Prostate gland (tissue), 2 donors: ENCODE results near the gene MOB3A. TPM values are rescaled to one million over a fixed set of nuclear protein-coding genes. Genes with fewer than 3 reads are reported as not detected.

Experiments
- DNase-seq: peaks from one replicate; pipeline ENCODE4 v3.0.0-alpha.2; 2019; ENCODE audit warnings: low spot score
- H3K27ac ChIP-seq, 2 donors: fragments of 200-600 bp; sonication (generic); 2 replicates each; pipeline ENCODE4 v1.5.1; 2017 to 2019
- H3K27me3 ChIP-seq: fragments of 200-600 bp; sonication (generic); replicated peaks from 2 replicates; pipeline ENCODE4 v1.5.1; 2019; ENCODE audit not compliant: insufficient read depth
- H3K36me3 ChIP-seq, 2 donors: fragments of 200-600 bp; sonication (generic); 1 replicate in 1 of 2; 2 replicates in 1 of 2; pipeline versions ENCODE4 v1.5.1 to v1.8.1; 2017 to 2019
- H3K4me1 ChIP-seq: fragments of 200-600 bp; sonication (generic); replicated peaks from 2 replicates; pipeline ENCODE4 v1.5.1; 2019
- H3K4me3 ChIP-seq, 2 donors: fragments of 200-600 bp; sonication (generic); 2 replicates each; pipeline ENCODE4 v1.5.1; 2017 to 2019
- H3K9me3 ChIP-seq: fragments of 200-600 bp; sonication (generic); 2 replicates; pipeline ENCODE4 v1.5.1; 2017
- POLR2A ChIP-seq: fragments of 450-650 bp; IDR thresholded peaks from one replicate; pipeline ENCODE4 v1.6.1; 2016; ENCODE audit warnings: antibody characterized with exemption, mild to moderate bottlenecking
- POLR2AphosphoS5 ChIP-seq: sonication (generic); formaldehyde crosslinking; IDR thresholded peaks from one replicate; pipeline ENCODE4 v1.6.1; 2017; ENCODE audit warnings: antibody characterized with exemption
- whole genome bisulfite sequencing: methylation state at CpG from one replicate; pipeline ENCODE4 v1.1.5; 2018; 5-methylcytosine and 5-hydroxymethylcytosine counted together
- intact Hi-C: fragments of 100-400 bp; cut with DNase I; formaldehyde crosslinking; loops from one replicate; pipeline ENCODE4 v1.14.2; 2022
- small RNA-seq, 2 donors: library from RNA; depleted of rRNA; stranded (forward); fragments of <200 nt; gene quantifications; one replicate each; pipeline ENCODE3, GENCODE V24; 2016
- total RNA-seq, 2 donors: library from RNA; depleted of rRNA; stranded (reverse); fragments of >200 nt; gene quantifications; one replicate each; pipeline ENCODE4 v1.1.0, GENCODE V29; 2016
- TF ChIP-seq, protein P1 (sequence below), 4 experiments: fragments of 200-600 bp in 2 of 4; fragments of 450-650 bp in 2 of 4; sonication (generic) in 2 of 4; IDR thresholded peaks; 1 replicate in 3 of 4; 2 replicates in 1 of 4; pipeline ENCODE4 v1.5.1; 2016 to 2019; ENCODE audit warnings: antibody characterized with exemption in 4 of 4, mild to moderate bottlenecking in 2 of 4, moderate library complexity in 2 of 4

The MOB3A gene
- total RNA-seq, 2 donors from 2014 or later, result 40.1 to 43.5 TPM

DNA sequence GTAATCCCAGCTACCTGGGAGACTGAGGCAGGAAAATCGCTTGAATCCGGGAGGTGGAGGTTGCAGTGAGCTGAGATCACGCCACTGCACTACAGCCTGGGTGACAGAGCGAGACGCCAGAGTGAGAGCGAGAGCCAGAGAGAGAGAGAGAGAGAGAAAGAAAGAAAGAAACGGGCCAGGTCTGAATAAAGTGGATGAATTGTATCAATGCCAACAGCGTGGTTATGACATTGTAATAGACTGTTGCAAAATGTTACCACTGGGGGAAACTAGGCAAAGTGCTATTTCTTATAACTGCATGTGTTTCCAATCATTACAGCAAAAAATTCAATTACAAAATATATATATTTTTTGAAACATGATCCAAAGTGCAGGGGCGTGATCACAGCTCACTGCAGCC lies 68.8 kb downstream of the MOB3A start:
- Histone ChIP-seq H3K4me3 (no peak overlapping the region), H3K9me3 (no peaks in the 10 kb centered on the region), H3K36me3 (no peaks in the 10 kb centered on the region), H3K4me1 (peaks cover 7% of the 10 kb centered on the region), H3K27ac (peak overlapping the region; percentile 16 to 76), H3K27me3 (no peaks in the 10 kb centered on the region)
- 44% methylated on average over 9 of the region's 9 CpGs for WGBS
- intact Hi-C loops, result no loop called here
- no peak for DNase-seq
- TF ChIP-seq POLR2A, result no peak
- TF ChIP-seq, protein P1, sequence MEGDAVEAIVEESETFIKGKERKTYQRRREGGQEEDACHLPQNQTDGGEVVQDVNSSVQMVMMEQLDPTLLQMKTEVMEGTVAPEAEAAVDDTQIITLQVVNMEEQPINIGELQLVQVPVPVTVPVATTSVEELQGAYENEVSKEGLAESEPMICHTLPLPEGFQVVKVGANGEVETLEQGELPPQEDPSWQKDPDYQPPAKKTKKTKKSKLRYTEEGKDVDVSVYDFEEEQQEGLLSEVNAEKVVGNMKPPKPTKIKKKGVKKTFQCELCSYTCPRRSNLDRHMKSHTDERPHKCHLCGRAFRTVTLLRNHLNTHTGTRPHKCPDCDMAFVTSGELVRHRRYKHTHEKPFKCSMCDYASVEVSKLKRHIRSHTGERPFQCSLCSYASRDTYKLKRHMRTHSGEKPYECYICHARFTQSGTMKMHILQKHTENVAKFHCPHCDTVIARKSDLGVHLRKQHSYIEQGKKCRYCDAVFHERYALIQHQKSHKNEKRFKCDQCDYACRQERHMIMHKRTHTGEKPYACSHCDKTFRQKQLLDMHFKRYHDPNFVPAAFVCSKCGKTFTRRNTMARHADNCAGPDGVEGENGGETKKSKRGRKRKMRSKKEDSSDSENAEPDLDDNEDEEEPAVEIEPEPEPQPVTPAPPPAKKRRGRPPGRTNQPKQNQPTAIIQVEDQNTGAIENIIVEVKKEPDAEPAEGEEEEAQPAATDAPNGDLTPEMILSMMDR (IDR thresholded peaks at IDR 0.05), result peak in 2 of 4 experiments; percentile 9 to 34

DNA sequence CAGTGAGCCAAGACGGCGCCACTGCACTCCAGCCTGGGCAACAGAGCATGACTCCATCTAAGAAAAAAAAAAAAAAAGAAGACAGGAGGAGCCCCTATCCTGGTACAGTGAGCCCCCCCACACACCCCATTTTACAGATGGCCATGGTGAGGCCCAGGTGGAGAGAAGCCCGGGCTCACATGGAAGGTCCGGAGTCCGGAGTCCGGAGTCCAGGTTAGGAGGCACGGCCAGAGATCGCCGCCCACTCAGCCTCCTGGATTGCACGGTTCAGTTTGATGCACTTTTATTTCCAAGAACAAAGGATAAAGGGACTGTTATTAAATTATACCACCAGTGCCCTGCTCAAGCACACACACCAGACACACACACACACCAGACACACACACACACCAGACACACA lies 69.4 kb downstream of the MOB3A start:
- Histone ChIP-seq H3K4me1 (peaks cover 4% of the 10 kb centered on the region), H3K27me3 (no peaks in the 10 kb centered on the region), H3K4me3 (no peak overlapping the region), H3K36me3 (no peaks in the 10 kb centered on the region), H3K9me3 (no peaks in the 10 kb centered on the region), H3K27ac (no peak overlapping the region)
- TF ChIP-seq POLR2AphosphoS5 (no peak), POLR2A (no peak)
- TF ChIP-seq, protein P1 (IDR thresholded peaks at IDR 0.05), result no peak
- intact Hi-C loops, result no loop called here
- no peak for DNase-seq
- WGBS, result 88% methylated on average over 10 of the region's 10 CpGs

DNA sequence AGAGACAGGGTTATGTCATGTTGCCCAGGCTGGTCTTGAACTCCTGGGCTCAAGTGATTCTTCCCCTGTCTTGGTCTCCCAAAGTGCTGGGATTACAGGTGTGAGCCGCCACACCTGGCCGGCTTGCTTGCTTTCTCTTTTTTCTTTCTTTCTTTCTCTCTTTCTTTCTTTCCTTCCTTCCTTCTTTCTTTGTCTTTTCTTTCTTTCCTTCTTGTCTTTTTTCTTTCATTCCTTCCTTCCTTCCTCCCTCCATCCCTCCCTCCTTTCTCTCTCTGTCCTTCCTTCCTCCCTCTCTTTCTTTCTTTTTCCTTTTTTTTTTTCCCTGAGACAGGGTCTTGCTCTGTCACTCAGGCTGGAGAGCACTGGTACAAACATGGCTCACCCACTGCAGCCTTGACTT lies 73.8 kb downstream of the MOB3A start:
- no peaks in the 10 kb centered on the region for H3K36me3 ChIP-seq
- no peaks in the 10 kb centered on the region for H3K27me3 ChIP-seq
- no peak overlapping the region for H3K4me3 ChIP-seq
- H3K4me1 ChIP-seq, result no peaks in the 10 kb centered on the region
- DNase-seq, result no peak
- H3K9me3 ChIP-seq, result no peaks in the 10 kb centered on the region
- no peak overlapping the region for H3K27ac ChIP-seq
- intact Hi-C loops, result no loop called here
- 92% methylated on average over 2 of the region's 2 CpGs for WGBS
- TF ChIP-seq, protein P1 (IDR thresholded peaks at IDR 0.05), result no peak
- no peak for TF ChIP-seq POLR2A
- TF ChIP-seq POLR2AphosphoS5, result no peak

DNA sequence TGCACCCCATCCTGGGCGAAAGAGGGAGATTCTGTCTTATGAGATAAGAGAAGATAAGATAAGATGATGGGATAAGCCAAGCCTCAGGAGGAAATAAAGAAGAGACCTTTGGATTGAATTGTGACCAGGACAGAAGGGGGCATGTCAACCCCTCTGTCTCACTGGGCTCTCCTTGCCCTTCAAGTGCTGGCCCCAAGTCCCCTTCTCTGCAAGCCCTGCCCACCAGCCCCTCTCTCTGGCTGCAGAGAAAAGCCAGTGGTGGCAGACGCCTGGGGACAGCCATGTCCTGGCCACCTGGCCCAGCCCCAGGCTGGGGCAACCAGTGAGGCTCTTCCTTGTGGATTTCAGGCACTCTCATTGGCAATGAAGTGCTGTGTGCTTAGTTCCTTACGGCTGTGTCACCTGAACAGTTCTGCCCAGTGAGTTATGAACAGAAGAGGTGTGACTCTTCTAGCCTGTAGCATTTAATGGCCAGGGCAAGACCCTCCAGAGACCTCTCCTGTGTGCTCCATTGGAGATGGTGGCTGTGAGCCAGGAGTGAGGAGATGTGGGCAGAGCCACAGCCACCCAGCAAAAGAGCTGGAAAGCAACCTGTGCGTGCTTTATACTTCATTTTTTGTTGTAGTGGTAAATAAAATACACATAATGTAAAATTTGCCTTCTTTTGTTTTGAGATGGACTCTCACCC lies 74.5 kb downstream of the MOB3A start:
- no peak for DNase-seq
- TF ChIP-seq POLR2AphosphoS5, result no peak
- TF ChIP-seq, protein P1 (IDR thresholded peaks at IDR 0.05), result no peak
- no peak for TF ChIP-seq POLR2A
- intact Hi-C loops, result no loop called here
- no peak overlapping the region for H3K4me3 ChIP-seq
- no peaks in the 10 kb centered on the region for H3K27me3 ChIP-seq
- no peaks in the 10 kb centered on the region for H3K36me3 ChIP-seq
- H3K27ac ChIP-seq, result no peak overlapping the region
- WGBS, result 67% methylated on average over 3 of the region's 4 CpGs
- H3K4me1 ChIP-seq, result no peaks in the 10 kb centered on the region
- no peaks in the 10 kb centered on the region for H3K9me3 ChIP-seq

Small RNA genes within 50 kb of the gene (small RNA-seq; reads per million reads assigned to genes)
- 0 reads per million in 2 donors for gene AC007136.1

Other genes with a start within 250 kb of the MOB3A start
- 10 to 100 TPM; 29.8 to 59.1 TPM for gene REXO1, start 247.8 kb downstream of the MOB3A start, total RNA-seq
- gene KLF16, start 232.7 kb downstream of the MOB3A start, total RNA-seq, result 10 to 100 TPM in 1 of 2 donors, 1 to 10 TPM in 1; 8.4 to 22.8 TPM
- gene ABHD17A, start 210.8 kb downstream of the MOB3A start, total RNA-seq, result 100 to 1,000 TPM; 131 to 146 TPM
- 10 to 100 TPM; 17.3 to 25.1 TPM for gene ADAT3, start 190.9 kb downstream of the MOB3A start, total RNA-seq
- gene SCAMP4, start 190.9 kb downstream of the MOB3A start, total RNA-seq, result 100 to 1,000 TPM; 161 to 248 TPM
- 100 to 1,000 TPM in 1 of 2 donors, 10 to 100 TPM in 1; 56.5 to 107 TPM for gene CSNK1G2, start 155.2 kb downstream of the MOB3A start, total RNA-seq
- 100 to 1,000 TPM; 116 to 136 TPM for gene BTBD2, start 80.6 kb downstream of the MOB3A start, total RNA-seq
- 100 to 1,000 TPM; 141 to 189 TPM for gene MKNK2, start 45.1 kb downstream of the MOB3A start, total RNA-seq
- 10 to 100 TPM; 11.8 to 50.2 TPM for gene IZUMO4, start 589 bp upstream of the MOB3A start, total RNA-seq
- gene AP3D1, start 55.2 kb upstream of the MOB3A start, total RNA-seq, result 100 to 1,000 TPM; 115 to 178 TPM
- 10 to 100 TPM; 11.2 to 75.0 TPM for gene DOT1L, start 67.6 kb upstream of the MOB3A start, total RNA-seq
- gene PLEKHJ1, start 140.0 kb upstream of the MOB3A start, total RNA-seq, result 10 to 100 TPM; 59.4 to 91.7 TPM
- 100 to 1,000 TPM in 1 of 2 donors, 10 to 100 TPM in 1; 31.9 to 113 TPM for gene SF3A2, start 140.5 kb upstream of the MOB3A start, total RNA-seq
- gene AMH, start 153.0 kb upstream of the MOB3A start, total RNA-seq, result 100 to 1,000 TPM in 1 of 2 donors, under 1 TPM in 1; 0.46 to 160 TPM
- under 1 TPM in 1 of 2 donors, not detected in 1; 0.96 TPM for gene JSRP1, start 160.1 kb upstream of the MOB3A start, total RNA-seq
- under 1 TPM; 0.27 to 0.80 TPM for gene PEAK3, start 185.8 kb upstream of the MOB3A start, total RNA-seq
- gene LINGO3, start 211.8 kb upstream of the MOB3A start, total RNA-seq, result under 1 TPM in 1 of 2 donors, not detected in 1; 0.68 TPM
- gene LSM7, start 232.3 kb upstream of the MOB3A start, total RNA-seq, result 100 to 1,000 TPM; 125 to 135 TPM
- gene SPPL2B, start 232.4 kb upstream of the MOB3A start, total RNA-seq, result 10 to 100 TPM; 54.0 to 87.1 TPM